ENCODE results near the gene GRID1.

The GRID1 gene

GRCh38 chr10:86312701-86313270, 53.8 kb downstream of the GRID1 start:
- DNase-seq, result no peak

- peak in 1 of 2 donors; percentile 5 for DNase-seq
Measured at GRCh38 chr10:86311906-86312305, 54.7 kb downstream of the GRID1 start.

- no peak for DNase-seq
Measured at GRCh38 chr10:86311190-86311589, 55.4 kb downstream of the GRID1 start.

- DNase-seq, result no peak
Measured at GRCh38 chr10:86310702-86311101, 55.9 kb downstream of the GRID1 start.

- no peak for DNase-seq
Measured at GRCh38 chr10:86310291-86310690, 56.3 kb downstream of the GRID1 start.

GRCh38 chr10:86308056-86308455, 58.5 kb downstream of the GRID1 start:
- DNase-seq, result no peak

GRCh38 chr10:86306628-86307278, 59.8 kb downstream of the GRID1 start:
- DNase-seq, result no peak

- DNase-seq, result no peak
Measured at GRCh38 chr10:86305521-86305920, 61.1 kb downstream of the GRID1 start.

GRCh38 chr10:86304436-86304835, 62.2 kb downstream of the GRID1 start:
- no peak for DNase-seq

GRCh38 chr10:86303626-86304025, 63.0 kb downstream of the GRID1 start:
- DNase-seq, result no peak

- no peak for DNase-seq
Measured at GRCh38 chr10:86301971-86302370, 64.6 kb downstream of the GRID1 start.

GRCh38 chr10:86300931-86301830, 65.4 kb downstream of the GRID1 start:
- DNase-seq, result no peak

GRCh38 chr10:86300399-86300925, 66.1 kb downstream of the GRID1 start:
- DNase-seq, result no peak

GRCh38 chr10:86299562-86299961, 67.0 kb downstream of the GRID1 start:
- no peak for DNase-seq

GRCh38 chr10:86298501-86299001, 68.0 kb downstream of the GRID1 start:
- DNase-seq, result no peak

- DNase-seq, result no peak
Measured at GRCh38 chr10:86295791-86296190, 70.8 kb downstream of the GRID1 start.

- DNase-seq, result no peak
Measured at GRCh38 chr10:86295351-86295750, 71.2 kb downstream of the GRID1 start.

- DNase-seq, result no peak
Measured at GRCh38 chr10:86294346-86295265, 72.0 kb downstream of the GRID1 start.

GRCh38 chr10:86293396-86293791, 73.2 kb downstream of the GRID1 start:
- DNase-seq, result no peak

GRCh38 chr10:86292462-86293395, 73.9 kb downstream of the GRID1 start:
- DNase-seq, result peak in 1 of 2 donors; percentile 14
